ENCODE results near the gene ASCL4. TPM values are rescaled to one million over a fixed set of nuclear protein-coding genes. Genes with fewer than 3 reads are reported as not detected.

ASCL4 gene
- total and polyA plus RNA-seq, 2 of the 13 experiments (the other 11 are each of a cell fraction or from before 2014, with no cell fraction given), result not detected

DNA sequence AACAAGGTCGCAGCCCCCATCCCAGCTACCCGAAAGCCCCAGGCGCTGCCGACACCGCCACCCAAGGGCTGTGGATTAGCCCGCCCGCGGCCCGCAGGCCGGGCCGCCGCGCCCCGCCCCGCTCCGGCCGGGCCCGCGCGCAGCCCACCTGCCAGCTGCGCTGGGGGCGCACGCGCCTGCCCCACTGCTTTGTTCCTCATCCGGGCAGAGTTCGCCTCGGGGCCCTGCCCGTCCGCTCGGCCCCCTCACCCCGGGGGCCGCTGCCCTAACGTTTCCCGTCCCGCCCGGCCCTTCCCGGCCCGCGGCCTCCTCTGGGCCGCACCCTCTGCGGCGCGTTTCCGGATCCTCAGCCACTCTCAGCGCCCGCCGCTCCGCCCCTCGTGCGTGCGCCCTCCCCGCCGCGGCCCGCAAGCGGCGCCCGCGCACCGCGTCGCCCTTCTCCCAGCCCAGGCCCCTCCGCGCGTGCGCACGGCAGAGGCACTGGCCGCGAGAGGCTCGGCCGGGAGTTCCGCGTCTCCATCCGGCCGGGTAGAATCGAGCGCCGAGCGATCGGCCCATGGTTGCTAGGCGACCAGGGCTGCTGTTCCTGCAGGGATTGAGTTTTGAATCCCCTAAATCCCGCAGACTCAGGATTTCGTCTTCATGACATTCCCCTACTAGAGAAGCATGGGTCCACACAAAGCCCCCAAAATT is 13.5 kb upstream of the ASCL4 start, which contains the start of gene PRDM4 (continued):
- TF ChIP-seq, protein P1, sequence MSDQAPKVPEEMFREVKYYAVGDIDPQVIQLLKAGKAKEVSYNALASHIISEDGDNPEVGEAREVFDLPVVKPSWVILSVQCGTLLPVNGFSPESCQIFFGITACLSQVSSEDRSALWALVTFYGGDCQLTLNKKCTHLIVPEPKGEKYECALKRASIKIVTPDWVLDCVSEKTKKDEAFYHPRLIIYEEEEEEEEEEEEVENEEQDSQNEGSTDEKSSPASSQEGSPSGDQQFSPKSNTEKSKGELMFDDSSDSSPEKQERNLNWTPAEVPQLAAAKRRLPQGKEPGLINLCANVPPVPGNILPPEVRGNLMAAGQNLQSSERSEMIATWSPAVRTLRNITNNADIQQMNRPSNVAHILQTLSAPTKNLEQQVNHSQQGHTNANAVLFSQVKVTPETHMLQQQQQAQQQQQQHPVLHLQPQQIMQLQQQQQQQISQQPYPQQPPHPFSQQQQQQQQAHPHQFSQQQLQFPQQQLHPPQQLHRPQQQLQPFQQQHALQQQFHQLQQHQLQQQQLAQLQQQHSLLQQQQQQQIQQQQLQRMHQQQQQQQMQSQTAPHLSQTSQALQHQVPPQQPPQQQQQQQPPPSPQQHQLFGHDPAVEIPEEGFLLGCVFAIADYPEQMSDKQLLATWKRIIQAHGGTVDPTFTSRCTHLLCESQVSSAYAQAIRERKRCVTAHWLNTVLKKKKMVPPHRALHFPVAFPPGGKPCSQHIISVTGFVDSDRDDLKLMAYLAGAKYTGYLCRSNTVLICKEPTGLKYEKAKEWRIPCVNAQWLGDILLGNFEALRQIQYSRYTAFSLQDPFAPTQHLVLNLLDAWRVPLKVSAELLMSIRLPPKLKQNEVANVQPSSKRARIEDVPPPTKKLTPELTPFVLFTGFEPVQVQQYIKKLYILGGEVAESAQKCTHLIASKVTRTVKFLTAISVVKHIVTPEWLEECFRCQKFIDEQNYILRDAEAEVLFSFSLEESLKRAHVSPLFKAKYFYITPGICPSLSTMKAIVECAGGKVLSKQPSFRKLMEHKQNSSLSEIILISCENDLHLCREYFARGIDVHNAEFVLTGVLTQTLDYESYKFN (CRISPR knock-in tag; conservative IDR thresholded peaks at IDR 0.05), result no peak
- TF ChIP-seq FLYWCH1 (CRISPR knock-in tag; IDR thresholded peaks at IDR 0.05), result no peak
- TF ChIP-seq, protein P2, sequence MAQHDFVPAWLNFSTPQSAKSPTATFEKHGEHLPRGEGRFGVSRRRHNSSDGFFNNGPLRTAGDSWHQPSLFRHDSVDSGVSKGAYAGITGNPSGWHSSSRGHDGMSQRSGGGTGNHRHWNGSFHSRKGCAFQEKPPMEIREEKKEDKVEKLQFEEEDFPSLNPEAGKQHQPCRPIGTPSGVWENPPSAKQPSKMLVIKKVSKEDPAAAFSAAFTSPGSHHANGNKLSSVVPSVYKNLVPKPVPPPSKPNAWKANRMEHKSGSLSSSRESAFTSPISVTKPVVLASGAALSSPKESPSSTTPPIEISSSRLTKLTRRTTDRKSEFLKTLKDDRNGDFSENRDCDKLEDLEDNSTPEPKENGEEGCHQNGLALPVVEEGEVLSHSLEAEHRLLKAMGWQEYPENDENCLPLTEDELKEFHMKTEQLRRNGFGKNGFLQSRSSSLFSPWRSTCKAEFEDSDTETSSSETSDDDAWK (CRISPR knock-in tag; IDR thresholded peaks at IDR 0.05), result no peak
- no peak for TF ChIP-seq U2AF2 (IDR thresholded peaks at IDR 0.05; ENCODE audit: low read depth, low read length)
- TF ChIP-seq ZFP41 (CRISPR knock-in tag; IDR thresholded peaks at IDR 0.05; ENCODE audit: borderline replicate concordance), result no peak
- TF ChIP-seq, protein P3, sequence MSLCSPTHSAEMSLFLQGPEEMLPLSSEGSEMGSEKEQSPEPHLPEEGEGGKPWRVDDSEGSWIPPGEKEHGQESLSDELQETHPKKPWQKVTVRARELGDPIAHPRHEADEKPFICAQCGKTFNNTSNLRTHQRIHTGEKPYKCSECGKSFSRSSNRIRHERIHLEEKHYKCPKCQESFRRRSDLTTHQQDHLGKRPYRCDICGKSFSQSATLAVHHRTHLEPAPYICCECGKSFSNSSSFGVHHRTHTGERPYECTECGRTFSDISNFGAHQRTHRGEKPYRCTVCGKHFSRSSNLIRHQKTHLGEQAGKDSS (CRISPR knock-in tag; IDR thresholded peaks at IDR 0.05; ENCODE audit: borderline replicate concordance, low read depth), result no peak
- TF ChIP-seq, protein P4, sequence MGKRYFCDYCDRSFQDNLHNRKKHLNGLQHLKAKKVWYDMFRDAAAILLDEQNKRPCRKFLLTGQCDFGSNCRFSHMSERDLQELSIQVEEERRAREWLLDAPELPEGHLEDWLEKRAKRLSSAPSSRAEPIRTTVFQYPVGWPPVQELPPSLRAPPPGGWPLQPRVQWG (CRISPR knock-in tag; IDR thresholded peaks at IDR 0.05; ENCODE audit: borderline replicate concordance, low read depth), result no peak
- TF ChIP-seq ZNF136 (CRISPR knock-in tag; IDR thresholded peaks at IDR 0.05; ENCODE audit: low read depth), result no peak
- TF ChIP-seq ARNT (IDR thresholded peaks at IDR 0.05), result no peak
- TF ChIP-seq KLF15 (CRISPR knock-in tag; IDR thresholded peaks at IDR 0.05; ENCODE audit: borderline replicate concordance), result no peak
- TF ChIP-seq ZIK1 (CRISPR knock-in tag; IDR thresholded peaks at IDR 0.05; ENCODE audit: borderline replicate concordance, low read depth), result peak; percentile 71; the same call in 1 of the 2 replicates
- TF ChIP-seq, protein P5, sequence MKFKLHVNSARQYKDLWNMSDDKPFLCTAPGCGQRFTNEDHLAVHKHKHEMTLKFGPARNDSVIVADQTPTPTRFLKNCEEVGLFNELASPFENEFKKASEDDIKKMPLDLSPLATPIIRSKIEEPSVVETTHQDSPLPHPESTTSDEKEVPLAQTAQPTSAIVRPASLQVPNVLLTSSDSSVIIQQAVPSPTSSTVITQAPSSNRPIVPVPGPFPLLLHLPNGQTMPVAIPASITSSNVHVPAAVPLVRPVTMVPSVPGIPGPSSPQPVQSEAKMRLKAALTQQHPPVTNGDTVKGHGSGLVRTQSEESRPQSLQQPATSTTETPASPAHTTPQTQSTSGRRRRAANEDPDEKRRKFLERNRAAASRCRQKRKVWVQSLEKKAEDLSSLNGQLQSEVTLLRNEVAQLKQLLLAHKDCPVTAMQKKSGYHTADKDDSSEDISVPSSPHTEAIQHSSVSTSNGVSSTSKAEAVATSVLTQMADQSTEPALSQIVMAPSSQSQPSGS (CRISPR knock-in tag; IDR thresholded peaks at IDR 0.05), result no peak
- TF ChIP-seq, protein P6, sequence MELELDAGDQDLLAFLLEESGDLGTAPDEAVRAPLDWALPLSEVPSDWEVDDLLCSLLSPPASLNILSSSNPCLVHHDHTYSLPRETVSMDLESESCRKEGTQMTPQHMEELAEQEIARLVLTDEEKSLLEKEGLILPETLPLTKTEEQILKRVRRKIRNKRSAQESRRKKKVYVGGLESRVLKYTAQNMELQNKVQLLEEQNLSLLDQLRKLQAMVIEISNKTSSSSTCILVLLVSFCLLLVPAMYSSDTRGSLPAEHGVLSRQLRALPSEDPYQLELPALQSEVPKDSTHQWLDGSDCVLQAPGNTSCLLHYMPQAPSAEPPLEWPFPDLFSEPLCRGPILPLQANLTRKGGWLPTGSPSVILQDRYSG (CRISPR knock-in tag; IDR thresholded peaks at IDR 0.05), result peak; percentile 67; the same call in 1 of the 2 replicates
- no peak for TF ChIP-seq ZNF737 (CRISPR knock-in tag; IDR thresholded peaks at IDR 0.05; ENCODE audit: borderline replicate concordance)
- TF ChIP-seq RCOR2 (CRISPR knock-in tag; IDR thresholded peaks at IDR 0.05), result no peak
- TF ChIP-seq, protein P7, sequence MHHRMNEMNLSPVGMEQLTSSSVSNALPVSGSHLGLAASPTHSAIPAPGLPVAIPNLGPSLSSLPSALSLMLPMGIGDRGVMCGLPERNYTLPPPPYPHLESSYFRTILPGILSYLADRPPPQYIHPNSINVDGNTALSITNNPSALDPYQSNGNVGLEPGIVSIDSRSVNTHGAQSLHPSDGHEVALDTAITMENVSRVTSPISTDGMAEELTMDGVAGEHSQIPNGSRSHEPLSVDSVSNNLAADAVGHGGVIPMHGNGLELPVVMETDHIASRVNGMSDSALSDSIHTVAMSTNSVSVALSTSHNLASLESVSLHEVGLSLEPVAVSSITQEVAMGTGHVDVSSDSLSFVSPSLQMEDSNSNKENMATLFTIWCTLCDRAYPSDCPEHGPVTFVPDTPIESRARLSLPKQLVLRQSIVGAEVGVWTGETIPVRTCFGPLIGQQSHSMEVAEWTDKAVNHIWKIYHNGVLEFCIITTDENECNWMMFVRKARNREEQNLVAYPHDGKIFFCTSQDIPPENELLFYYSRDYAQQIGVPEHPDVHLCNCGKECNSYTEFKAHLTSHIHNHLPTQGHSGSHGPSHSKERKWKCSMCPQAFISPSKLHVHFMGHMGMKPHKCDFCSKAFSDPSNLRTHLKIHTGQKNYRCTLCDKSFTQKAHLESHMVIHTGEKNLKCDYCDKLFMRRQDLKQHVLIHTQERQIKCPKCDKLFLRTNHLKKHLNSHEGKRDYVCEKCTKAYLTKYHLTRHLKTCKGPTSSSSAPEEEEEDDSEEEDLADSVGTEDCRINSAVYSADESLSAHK (CRISPR knock-in tag; IDR thresholded peaks at IDR 0.05; ENCODE audit: borderline replicate concordance), result no peak
